ENCODE data around the gene SORBS2.
A peak's percentile ranks its signal among the peaks of the same experiment; 100 is the strongest.

Gene SORBS2

GRCh38 chr4:185826381-185826780, 14.4 kb upstream of the SORBS2 start:
- peaks cover 16% of the 10 kb centered on the region for H3K4me1 ChIP-seq (ENCODE audit: low read depth, poor library complexity, severe bottlenecking)
- no peak for TF ChIP-seq CTCF (conservative IDR thresholded peaks at IDR 0.05; ENCODE audit: low read depth, low read length)
- no peak overlapping the region for H3K9ac ChIP-seq
- no peaks in the 10 kb centered on the region for H3K27me3 ChIP-seq (ENCODE audit: insufficient read depth, low read depth)
- H3K27ac ChIP-seq = no peak overlapping the region
- no peaks in the 10 kb centered on the region for H4K20me1 ChIP-seq (ENCODE audit: insufficient read depth)
- no peaks in the 10 kb centered on the region for H3K79me2 ChIP-seq (ENCODE audit: insufficient read depth, low read depth)
- peak overlapping the region; percentile 34; the same call in 1 of the 2 replicates for H3K4me2 ChIP-seq
- no peak overlapping the region for H2AFZ ChIP-seq (ENCODE audit: low read depth)
- no peak overlapping the region for H3K4me3 ChIP-seq (IDR thresholded peaks at IDR 0.05; ENCODE audit: insufficient read depth, low read depth, low read length)
- H3K36me3 ChIP-seq (ENCODE audit: insufficient read depth) = no peaks in the 10 kb centered on the region

GRCh38 chr4:185825737-185826136, 13.7 kb upstream of the SORBS2 start:
- Histone ChIP-seq H3K4me1 (ENCODE audit: low read depth, poor library complexity, severe bottlenecking) (peaks cover 16% of the 10 kb centered on the region), H3K79me2 (ENCODE audit: insufficient read depth, low read depth) (no peaks in the 10 kb centered on the region), H3K27ac (no peak overlapping the region), H3K27me3 (ENCODE audit: insufficient read depth, low read depth) (no peaks in the 10 kb centered on the region), H4K20me1 (ENCODE audit: insufficient read depth) (no peaks in the 10 kb centered on the region), H3K9ac (no peak overlapping the region), H2AFZ (ENCODE audit: low read depth) (no peak overlapping the region), H3K36me3 (ENCODE audit: insufficient read depth) (no peaks in the 10 kb centered on the region), H3K4me3 (IDR thresholded peaks at IDR 0.05; ENCODE audit: insufficient read depth, low read depth, low read length) (no peak overlapping the region), H3K4me2 (peak overlapping the region; percentile 34; the same call in 1 of the 2 replicates)
- no peak for TF ChIP-seq CTCF (conservative IDR thresholded peaks at IDR 0.05; ENCODE audit: low read depth, low read length)

GRCh38 chr4:185822791-185823190, 10.8 kb upstream of the SORBS2 start:
- H3K9ac ChIP-seq = no peak overlapping the region

GRCh38 chr4:185821029-185821419, 9.0 kb upstream of the SORBS2 start:
- Histone ChIP-seq H3K79me2 (ENCODE audit: insufficient read depth, low read depth) (no peaks in the 10 kb centered on the region), H4K20me1 (ENCODE audit: insufficient read depth) (no peaks in the 10 kb centered on the region), H3K9ac (no peak overlapping the region), H3K36me3 (ENCODE audit: insufficient read depth) (no peaks in the 10 kb centered on the region), H2AFZ (ENCODE audit: low read depth) (no peak overlapping the region), H3K27me3 (ENCODE audit: insufficient read depth, low read depth) (no peaks in the 10 kb centered on the region), H3K4me1 (ENCODE audit: low read depth, poor library complexity, severe bottlenecking) (peaks cover 31% of the 10 kb centered on the region), H3K27ac (no peak overlapping the region), H3K4me2 (no peak overlapping the region), H3K4me3 (IDR thresholded peaks at IDR 0.05; ENCODE audit: insufficient read depth, low read depth, low read length) (no peak overlapping the region)
- no peak for TF ChIP-seq CTCF (conservative IDR thresholded peaks at IDR 0.05; ENCODE audit: low read depth, low read length)

More at GRCh38 chr4:185822791-185823190, 10.8 kb upstream of the SORBS2 start:
- no peaks in the 10 kb centered on the region for H4K20me1 ChIP-seq (ENCODE audit: insufficient read depth)
- H3K36me3 ChIP-seq (ENCODE audit: insufficient read depth) = no peaks in the 10 kb centered on the region
- no peak overlapping the region for H2AFZ ChIP-seq (ENCODE audit: low read depth)
- H3K79me2 ChIP-seq (ENCODE audit: insufficient read depth, low read depth) = no peaks in the 10 kb centered on the region
- H3K27ac ChIP-seq = no peak overlapping the region
- H3K4me3 ChIP-seq (IDR thresholded peaks at IDR 0.05; ENCODE audit: insufficient read depth, low read depth, low read length) = no peak overlapping the region
- no peak overlapping the region for H3K4me2 ChIP-seq
- TF ChIP-seq CTCF (conservative IDR thresholded peaks at IDR 0.05; ENCODE audit: low read depth, low read length) = no peak
- no peaks in the 10 kb centered on the region for H3K27me3 ChIP-seq (ENCODE audit: insufficient read depth, low read depth)
- H3K4me1 ChIP-seq (ENCODE audit: low read depth, poor library complexity, severe bottlenecking) = peaks cover 18% of the 10 kb centered on the region

Data from KMS-11 (cell line).